LNCAP (cell line): ENCODE measurements around the gene B3GALNT2.

Experiments
- TF ChIP-seq, protein P1 (sequence below): fragments of 450-650 bp; IDR thresholded peaks from 2 replicates; pipeline ENCODE4 v1.5.1; 2017; ENCODE audit warnings: mild to moderate bottlenecking

B3GALNT2 gene

DNA sequence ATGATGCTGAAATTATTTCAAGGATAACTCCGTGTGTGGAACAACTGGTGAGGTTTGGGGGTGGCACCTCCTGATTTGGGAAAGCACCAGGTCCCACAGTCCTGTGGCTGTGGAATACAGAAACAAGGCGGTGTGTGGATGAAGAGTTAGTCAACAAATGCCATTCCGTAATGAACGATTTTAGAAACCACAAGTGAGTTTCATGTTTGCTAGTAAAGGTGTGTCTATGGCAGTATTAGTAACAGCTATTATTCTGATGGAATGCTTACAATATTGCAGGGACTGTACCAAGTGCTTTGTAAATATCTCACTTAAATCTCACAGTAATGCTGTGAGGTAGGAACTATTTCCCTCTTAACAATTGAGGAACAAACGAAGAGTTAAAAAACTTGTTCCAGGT is 53.8 kb downstream of the B3GALNT2 start:
- TF ChIP-seq, protein P1, sequence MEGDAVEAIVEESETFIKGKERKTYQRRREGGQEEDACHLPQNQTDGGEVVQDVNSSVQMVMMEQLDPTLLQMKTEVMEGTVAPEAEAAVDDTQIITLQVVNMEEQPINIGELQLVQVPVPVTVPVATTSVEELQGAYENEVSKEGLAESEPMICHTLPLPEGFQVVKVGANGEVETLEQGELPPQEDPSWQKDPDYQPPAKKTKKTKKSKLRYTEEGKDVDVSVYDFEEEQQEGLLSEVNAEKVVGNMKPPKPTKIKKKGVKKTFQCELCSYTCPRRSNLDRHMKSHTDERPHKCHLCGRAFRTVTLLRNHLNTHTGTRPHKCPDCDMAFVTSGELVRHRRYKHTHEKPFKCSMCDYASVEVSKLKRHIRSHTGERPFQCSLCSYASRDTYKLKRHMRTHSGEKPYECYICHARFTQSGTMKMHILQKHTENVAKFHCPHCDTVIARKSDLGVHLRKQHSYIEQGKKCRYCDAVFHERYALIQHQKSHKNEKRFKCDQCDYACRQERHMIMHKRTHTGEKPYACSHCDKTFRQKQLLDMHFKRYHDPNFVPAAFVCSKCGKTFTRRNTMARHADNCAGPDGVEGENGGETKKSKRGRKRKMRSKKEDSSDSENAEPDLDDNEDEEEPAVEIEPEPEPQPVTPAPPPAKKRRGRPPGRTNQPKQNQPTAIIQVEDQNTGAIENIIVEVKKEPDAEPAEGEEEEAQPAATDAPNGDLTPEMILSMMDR: no peak

DNA sequence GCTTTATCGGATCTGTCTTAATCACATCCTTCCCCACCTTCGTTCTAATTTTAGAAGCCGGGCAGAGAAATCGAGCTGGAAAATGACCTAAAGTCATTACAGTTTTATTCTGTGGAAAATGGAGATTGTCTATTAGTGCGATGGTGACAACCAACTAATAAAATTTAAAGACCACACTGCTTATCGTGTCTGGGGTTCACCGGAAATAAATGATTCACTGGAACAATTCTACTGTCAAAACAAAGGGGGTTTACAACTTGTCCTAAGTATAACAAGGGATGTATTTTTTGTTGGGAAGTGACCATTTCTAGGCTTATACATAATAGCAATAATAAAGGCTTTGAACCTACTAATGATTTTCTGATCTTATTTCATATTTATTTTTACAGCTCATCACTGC is 55.6 kb downstream of the B3GALNT2 start:
- TF ChIP-seq, protein P1: no peak

- TF ChIP-seq, protein P1: no peak
Measured at GRCh38 chr1:235442788-235443429, 61.3 kb downstream of the B3GALNT2 start.

GRCh38 chr1:235441159-235441685 is 63.0 kb downstream of the B3GALNT2 start:
- TF ChIP-seq, protein P1: no peak

GRCh38 chr1:235434001-235434400 is 70.3 kb downstream of the B3GALNT2 start:
- TF ChIP-seq, protein P1: no peak

GRCh38 chr1:235430991-235431390 is 73.3 kb downstream of the B3GALNT2 start:
- TF ChIP-seq, protein P1: no peak

GRCh38 chr1:235429143-235429542 is 75.1 kb downstream of the B3GALNT2 start:
- TF ChIP-seq, protein P1: no peak

GRCh38 chr1:235427447-235427846 is 76.8 kb downstream of the B3GALNT2 start:
- TF ChIP-seq, protein P1: no peak
